Measurements from ENCODE around the gene PHYKPL.

The PHYKPL gene

DNA sequence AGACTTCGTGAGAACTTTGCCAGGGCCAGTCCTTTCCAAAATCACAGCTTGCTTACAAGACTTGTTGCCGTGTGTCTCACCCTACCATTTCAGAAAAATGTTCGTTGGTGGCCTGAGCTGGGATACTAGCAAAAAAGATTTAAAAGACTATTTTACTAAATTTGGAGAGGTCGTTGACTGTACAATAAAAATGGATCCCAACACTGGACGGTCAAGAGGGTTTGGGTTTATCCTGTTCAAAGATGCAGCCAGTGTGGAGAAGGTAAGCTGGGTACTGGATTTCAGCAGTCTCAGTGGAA, 26.9 kb downstream of the PHYKPL start:
- no peak for DNase-seq

DNA sequence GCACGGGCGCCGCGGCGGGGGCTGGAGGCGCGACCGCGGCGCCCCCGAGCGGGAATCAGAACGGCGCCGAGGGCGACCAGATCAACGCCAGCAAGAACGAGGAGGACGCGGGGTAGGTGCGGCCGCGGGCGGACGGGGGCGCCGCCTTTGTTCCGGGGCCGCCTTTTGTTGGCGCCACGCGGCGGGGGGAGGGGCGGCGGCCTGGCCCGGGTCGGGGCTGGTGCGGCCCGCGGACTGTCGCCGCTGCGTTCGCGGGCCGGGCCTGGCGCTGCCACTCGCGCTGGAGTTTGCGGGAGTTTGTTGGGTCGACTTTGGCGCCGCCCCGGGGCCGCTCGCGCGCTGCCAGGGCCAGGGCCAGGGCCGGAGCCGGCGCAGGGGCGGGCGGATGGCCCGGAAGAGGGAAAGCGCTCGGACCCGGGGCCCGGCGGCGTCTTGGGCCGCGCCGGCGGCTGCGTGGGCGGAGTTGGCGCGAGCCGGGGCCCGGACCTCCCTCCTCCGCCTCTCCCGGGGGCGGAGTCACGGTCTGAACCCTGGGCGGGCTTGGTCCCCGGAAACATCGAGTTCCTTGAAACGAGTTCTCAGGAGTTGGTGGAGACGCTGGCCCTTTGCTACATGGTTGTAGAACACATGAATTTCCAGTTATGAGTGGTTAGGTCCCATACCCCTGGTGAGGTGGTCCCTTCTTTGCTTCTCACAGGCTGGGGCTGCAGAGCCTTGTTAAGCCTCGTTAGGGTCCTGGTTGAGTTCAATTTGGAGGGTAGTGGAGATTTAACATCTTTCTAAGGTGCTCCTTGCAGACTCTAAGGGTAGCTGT, 27.5 kb downstream of the PHYKPL start:
- peak; percentile 72 for DNase-seq

GRCh38 chr5:178204182-178204934, 28.2 kb downstream of the PHYKPL start, which contains the start of gene HNRNPAB:
Gene HNRNPAB (plus strand): TSS chr5:178204533. CDS start chr5:178204838, 305 bp downstream.
- peak; percentile 95 for DNase-seq

DNA sequence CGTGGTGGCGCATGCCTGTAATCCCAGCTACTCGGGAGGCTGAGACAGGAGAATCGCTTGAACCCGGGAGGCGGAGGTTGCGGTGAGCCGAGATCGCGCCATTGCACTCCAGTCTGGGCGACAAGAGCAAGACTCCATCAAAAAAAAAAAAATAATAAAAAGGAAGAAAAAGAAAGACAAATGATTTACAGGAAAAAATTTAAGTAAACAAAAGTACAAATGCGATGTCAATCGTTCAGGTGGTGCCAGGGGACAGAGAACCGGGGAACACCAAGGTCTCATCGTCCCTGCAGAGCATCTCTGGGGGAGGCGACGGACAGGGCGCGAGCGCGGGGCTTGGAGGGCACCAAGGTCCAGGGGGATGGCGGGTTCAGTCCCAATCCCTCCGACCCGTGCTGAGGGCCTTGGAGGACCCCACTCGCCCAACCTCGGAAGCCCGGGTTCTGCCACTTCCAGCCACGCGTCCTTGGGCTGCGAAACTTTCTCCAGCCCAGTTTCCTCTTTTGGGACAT, 28.9 kb downstream of the PHYKPL start:
- no peak for DNase-seq

- no peak for DNase-seq
Measured at GRCh38 chr5:178202541-178202940, 30.1 kb downstream of the PHYKPL start.

DNA sequence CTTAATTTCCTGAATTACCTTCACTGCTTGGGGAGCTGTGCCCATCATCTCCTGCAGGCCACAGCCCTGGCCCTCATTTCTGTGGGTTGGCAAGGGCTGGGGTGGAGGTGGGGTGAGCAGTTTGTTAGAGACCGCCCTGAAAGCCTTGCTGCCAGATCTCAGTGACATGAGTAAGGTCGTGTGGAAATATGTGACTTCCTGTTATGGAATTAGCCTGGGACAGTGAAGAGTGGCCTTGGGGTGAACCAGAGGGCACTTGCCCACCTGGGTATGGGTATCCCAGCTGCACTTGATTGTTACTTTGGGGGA, 30.7 kb downstream of the PHYKPL start:
- DNase-seq: no peak

DNA sequence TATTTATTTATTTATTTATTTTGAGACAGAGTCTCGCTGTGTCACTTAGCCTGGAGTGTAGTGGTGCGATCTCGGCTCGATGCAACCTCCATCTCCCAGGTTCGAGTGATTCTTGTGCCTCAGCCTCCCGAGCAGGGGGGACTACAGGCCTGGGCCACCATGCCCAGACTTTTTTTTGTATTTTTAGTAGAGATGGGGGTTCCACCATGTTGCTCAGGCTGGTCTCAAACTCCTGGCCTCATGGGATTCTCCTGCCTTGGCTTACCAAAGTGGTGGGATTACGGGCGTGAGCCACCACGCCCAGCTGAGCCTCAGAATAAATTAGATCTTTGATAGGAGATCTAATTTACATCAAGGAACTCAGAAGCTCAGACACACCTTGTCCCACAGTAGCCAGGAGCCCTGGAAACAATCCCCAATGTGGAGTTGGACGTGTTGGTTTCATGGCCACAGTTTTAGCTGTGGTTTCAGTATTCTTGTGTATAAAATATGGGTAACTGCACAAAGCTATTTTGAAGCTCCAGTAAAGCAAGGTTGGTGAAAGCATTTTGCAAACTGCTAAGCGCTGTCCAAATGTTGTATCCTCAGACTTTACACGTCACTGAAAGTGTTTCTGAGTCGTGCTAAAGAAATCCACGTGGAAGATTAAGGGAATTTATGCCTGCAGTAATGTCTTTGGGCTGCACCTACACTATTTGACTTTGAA, 31.2 kb downstream of the PHYKPL start:
- no peak for DNase-seq

DNA sequence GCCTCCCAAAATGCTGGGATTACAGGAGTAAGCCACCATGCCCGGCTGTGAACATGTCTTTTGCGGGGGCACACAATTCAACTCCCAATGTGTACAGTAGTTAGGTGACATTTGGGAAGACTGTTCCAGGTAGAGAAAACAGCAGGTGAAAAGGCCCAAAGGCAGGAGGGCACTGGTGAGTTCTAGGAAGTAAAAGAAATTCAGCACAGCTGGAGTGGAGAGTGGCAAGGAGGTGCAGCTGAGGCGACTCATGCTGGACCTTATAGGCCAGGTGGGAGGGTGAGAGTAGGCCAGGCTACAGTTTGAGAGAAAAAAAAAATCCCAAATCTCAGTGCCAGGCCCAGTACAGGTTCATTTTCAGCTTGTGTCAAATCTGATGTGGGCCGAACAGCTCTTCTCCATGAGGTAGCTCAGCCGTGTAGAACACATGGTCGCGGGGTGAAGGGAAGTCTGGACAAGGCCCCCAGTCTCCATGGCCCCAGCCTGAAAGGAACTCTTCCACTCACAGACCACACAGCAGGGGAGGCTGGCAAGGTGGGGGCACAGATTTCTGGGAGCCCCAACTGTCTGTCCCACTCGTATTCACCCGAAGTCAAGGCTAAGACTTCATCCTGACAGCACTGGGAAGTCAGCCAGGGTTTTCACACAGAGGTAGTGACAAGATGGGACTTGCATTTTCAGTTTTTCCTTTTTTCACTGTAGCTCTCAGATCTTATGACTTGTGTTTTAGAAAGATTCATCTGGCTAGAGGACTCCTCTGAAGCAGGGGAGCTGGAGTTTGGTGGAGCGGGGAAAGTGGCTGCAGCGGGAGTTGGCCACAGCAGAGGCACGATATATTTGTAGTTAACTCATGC, 32.8 kb downstream of the PHYKPL start:
- no peak for DNase-seq

DNA sequence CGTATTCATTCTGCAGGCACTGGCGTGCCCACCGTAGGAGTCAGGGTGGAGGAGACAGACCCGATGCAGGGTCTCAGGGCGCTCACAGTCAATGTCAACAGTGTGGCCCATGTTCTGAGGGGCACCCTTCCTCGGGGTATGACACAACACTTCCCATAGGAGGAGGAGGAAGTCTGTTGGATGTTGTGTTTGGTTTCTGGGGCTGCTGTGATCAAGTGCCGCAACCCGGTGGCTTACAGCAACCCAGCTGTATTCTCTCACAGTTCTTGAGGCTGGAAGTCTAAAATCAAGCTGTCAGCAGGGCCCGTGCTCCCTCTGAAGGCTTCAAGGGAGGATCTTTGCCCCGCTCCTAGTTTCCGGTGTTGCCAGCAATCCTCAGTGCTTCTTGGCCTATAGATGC, 33.9 kb downstream of the PHYKPL start:
- DNase-seq: peak; percentile 47

DNA sequence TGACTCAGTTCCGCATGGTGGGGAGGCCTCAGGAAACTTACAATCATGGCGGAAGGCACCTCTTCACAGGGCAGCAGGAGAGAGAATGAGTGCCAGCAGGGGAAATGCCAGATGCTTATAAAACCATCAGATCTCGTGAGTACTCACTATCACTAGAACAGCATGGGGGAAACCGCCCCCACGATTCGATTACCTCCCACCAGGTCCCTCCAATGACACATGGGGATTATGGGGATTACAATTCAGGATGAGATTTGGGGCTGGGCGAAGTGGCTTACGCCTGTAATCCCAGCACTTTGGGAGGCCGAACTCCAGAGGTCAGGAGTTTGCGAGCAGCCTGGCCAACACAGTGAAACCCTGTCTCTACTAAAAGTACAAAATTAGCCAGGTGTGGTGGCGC, 34.5 kb downstream of the PHYKPL start:
- DNase-seq: peak; percentile 92

- DNase-seq: no peak
Measured at GRCh38 chr5:178196986-178197385, 35.6 kb downstream of the PHYKPL start.

DNA sequence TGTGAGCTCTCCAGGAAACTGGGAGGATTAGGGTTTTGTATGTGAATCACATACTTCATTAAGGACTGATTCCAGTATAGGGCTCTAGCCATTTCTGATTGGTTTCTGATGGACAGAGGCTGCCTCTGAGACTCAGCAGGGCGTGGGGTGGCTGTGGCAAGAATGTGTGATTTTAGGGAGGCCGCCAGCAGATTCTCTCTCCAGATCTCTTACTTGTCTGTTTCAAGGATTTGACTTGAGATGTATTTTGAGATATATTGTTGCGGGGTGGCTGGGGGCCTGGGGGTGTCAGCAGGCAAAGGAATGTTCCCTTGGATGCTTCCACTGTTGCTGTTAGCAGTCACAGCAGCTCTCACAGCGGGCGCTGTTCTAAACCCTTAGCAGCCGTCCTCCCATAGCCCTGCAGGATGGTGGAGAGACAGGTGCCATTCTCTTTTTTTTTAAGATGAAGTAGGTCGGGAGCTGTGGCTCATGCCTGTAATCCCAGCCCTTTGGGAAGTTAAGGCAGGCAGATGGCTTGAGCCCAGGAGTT, 36.3 kb downstream of the PHYKPL start:
- DNase-seq: no peak

DNA sequence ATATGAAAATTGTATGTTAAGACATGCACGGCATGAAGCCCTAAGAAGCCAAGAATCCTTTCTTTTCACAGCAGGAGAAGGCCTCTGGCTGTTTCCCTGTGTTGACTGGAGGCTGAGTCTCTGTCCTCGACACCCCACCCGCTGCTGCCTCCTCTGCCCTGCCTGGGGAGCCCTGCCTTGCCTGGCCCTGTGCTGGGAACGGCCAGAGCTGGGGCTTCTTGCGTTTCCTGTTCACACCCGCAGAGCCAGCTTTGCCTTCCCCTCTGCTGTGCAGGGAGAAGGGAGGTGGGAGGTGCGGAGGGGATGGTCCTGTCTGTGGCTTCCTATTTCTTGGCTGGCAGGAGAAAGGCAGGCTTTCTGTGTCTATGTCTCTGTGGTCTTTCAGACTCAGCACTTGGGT, 38.6 kb downstream of the PHYKPL start:
- DNase-seq: no peak

- no peak for DNase-seq
Measured at GRCh38 chr5:178193251-178193809, 39.3 kb downstream of the PHYKPL start.

- DNase-seq: no peak
Measured at GRCh38 chr5:178192787-178193186, 39.8 kb downstream of the PHYKPL start.

DNA sequence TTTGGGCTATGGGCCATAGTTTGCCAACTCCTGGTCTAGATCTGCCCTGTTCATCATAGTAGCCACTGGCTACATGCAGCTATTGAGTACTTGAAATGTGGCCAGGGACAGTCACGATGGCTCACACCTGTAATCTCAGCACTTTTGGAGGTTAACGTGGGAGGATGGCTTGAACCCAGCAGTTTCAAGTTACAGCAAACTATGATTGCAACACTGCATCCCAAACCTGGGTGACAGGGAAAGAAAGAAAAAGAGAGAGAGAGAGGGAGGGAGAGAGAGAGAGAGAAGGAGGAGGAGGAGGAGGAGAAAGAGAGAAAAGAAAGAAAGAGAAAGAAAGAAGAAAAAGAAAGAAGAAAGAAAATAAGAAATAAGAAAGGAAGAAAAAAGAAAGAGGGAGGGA, 40.4 kb downstream of the PHYKPL start:
- no peak for DNase-seq

DNA sequence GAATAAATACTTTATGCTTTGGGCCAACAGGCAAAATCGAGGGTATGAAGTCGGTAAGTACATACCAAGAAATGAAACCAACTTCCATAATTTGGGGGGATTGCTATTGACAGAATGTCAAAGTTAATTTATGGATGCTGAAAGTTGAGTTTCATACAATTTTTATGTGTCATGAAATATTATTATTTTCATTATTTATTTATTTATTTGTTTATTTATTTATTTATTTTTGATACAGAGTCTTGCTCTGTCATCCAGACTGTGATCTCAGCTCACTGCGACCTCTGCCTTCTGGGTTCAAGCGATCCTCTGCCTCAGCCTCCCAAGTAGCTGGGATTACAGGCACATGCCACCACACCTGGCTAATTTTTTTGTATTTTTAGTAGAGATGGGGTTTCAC, 40.9 kb downstream of the PHYKPL start:
- no peak for DNase-seq

GRCh38 chr5:178189433-178189832, 43.2 kb downstream of the PHYKPL start:
- DNase-seq: no peak

GRCh38 chr5:178187014-178187413, 45.6 kb downstream of the PHYKPL start, which contains the start of gene GMCL2:
Gene GMCL2 (minus strand): TSS chr5:178187371. CDS start chr5:178187299, 72 bp downstream.
- no peak for DNase-seq

- DNase-seq: no peak
Measured at GRCh38 chr5:178186427-178186826, 46.2 kb downstream of the PHYKPL start.

DNA sequence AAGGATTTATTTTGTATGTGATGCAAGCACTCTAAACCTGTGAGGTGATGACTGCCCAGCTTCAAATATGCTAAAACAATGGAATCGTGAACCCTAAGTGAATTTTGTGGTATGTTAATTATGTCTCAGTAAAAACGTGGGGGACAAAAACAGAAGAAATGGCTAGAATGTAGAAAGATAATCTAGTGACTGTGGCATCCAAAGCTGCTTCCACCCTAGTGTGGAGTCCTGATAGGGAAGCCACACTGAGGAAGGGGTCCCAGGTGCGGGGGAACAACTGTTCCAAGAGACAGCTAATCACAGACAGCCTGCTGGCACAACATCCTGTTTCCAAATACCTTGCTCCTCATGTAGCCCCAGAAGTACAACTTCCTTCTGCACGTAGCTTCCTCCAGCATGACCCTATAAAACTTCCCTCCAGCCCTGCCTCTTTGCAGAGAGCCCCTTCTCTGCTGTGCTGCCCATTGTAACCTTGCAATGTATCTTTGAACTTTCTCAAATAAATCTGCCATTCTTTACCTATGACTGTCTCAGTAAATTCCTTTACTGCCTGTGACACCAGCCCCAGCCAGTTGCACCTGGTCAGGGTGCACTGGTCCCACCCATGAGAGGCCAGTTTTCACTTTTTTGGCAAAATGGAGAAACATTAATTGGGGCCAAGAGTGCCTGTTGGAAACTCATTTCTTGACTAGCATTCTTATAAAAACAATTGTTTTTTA, 50.3 kb downstream of the PHYKPL start:
- DNase-seq: no peak

Measured in NCI-H82 (cell line).